ENCODE measurements around the gene ROBO4.

ROBO4 gene

DNA sequence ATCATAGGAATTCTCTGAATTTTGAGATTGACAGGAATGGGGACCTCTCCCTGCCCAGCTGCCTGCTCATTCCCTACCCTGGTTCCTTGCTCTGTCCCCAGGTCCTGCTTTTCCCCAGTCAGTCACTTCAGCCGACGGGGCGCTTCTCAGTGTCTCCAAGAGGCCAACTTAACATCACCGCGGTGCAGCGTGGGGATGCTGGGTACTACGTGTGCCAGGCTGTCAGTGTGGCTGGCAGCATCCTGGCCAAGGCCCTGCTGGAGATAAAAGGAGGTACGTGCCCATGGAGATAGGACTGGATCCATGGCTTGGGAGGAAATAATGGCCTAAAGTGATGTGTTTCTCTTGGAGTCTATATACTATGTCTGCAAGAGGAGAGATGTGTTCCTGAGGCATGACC lies 25.4 kb downstream of the ROBO4 start:
- ATAC-seq = no peak

DNA sequence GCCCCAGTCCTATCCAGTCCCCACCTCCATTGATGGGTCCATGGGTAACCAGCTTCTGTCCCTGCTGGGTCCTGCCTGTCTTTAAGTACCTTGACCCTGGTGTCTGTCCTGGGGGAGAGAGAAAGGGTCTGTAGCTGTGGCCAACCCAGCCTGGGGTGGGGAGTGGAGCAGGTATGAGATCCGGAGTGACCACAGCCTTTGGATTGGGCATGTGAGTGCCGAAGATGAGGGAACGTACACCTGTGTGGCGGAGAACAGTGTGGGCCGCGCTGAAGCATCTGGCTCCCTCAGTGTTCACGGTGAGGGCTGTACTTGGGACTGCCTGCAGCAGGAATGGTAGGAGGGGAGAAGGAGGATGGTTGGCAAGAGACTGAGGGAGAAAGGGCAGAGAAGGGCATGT lies 27.2 kb downstream of the ROBO4 start:
- ATAC-seq = no peak

DNA sequence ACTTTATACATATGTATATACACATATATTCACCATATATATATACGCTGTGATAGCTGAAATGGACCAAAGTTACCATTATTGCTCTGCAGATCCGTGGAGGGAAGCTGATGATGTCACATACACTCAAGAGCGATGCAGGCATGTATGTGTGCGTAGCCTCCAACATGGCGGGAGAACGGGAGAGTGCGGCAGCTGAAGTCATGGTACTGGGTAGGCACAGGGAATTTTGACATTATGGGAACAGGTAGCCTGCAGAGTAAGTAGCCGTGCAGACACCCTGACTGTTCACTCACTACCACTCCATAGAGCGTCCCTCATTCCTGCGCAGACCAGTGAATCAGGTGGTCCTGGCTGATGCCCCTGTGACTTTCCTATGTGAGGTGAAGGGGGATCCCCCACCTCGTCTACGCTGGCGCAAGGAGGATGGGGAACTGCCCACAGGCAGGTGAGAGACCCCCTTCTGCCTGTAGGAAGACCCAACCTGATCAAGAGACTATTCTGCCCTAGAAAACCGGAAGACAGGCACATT lies 27.7 kb downstream of the ROBO4 start:
- ATAC-seq = no peak

DNA sequence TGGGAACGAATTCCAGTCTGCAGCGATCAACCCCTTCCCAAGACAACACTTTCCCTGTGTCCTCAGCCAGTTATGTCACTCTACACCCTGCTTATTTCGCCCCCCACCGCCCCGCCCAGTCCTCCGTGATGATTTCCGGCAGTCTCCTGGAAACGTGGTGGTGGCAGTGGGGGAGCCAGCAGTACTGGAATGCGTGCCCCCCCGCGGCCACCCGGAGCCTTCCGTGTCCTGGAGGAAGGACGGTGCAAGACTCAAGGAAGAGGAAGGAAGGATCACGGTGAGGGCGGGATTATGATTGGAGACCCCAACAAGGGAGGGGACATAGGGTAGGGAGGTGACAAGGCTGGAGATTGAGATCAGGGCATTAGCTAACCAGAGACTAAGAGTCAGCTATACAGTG lies 28.3 kb downstream of the ROBO4 start:
- ATAC-seq = no peak

DNA sequence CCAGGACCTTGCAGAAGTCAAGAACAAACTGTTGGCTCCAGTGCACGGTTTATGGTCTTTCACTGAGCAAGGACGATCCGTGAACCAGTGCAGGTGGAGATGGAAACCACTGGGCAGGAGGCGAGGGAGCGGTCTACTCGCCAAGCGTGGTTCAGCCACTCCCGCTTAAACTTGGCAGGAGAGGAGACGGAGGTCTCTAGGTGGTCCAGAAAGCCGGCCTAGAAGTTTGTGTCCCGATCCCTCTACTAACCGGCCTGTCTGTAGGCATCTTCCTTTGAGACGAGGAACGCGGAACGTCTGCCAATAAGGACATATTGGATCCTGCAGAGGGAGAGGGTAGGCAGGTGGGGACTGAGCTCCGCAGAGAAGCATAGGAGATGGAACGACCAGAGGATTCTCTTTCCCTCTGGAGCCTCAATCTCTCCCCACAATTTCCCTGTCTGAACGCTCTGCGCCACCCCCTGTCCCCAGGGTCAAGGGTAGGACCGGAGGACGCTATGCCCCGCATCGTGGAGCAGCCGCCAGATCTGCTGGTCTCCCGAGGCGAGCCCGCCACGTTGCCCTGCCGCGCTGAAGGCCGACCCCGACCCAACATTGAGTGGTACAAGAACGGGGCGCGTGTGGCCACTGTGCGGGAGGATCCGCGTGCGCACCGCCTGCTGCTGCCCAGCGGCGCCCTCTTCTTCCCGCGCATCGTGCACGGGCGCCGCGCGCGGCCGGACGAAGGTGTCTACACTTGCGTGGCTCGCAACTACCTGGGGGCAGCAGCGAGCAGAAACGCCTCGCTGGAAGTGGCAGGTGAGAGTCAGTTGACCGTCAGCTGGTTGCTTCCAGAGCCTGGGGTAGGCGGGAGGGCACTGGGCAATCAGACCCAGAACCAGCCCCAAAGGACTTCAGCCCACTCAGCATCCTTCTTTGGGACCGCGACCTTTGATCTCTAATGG lies 29.1 kb downstream of the ROBO4 start:
- ATAC-seq = no peak

DNA sequence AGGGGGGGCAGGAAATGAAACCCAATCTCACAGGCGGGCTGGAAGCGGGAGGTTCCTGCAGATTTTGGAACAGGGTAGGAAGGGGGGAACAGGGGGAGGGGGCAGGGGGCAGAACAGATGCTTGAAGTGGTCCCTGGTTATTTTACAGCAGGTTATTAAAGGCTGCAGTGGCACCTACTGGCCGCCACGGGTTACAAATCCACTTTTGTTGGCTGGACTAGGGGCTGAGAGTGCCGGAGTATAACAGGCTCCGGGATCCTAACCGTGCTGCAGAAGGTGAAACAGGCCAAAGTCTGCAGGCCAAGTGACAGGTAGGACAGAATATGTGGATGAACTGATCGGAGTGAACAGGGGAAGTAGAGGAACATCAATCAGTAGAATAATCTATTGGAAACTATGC lies 30.0 kb downstream of the ROBO4 start:
- ATAC-seq = no peak

DNA sequence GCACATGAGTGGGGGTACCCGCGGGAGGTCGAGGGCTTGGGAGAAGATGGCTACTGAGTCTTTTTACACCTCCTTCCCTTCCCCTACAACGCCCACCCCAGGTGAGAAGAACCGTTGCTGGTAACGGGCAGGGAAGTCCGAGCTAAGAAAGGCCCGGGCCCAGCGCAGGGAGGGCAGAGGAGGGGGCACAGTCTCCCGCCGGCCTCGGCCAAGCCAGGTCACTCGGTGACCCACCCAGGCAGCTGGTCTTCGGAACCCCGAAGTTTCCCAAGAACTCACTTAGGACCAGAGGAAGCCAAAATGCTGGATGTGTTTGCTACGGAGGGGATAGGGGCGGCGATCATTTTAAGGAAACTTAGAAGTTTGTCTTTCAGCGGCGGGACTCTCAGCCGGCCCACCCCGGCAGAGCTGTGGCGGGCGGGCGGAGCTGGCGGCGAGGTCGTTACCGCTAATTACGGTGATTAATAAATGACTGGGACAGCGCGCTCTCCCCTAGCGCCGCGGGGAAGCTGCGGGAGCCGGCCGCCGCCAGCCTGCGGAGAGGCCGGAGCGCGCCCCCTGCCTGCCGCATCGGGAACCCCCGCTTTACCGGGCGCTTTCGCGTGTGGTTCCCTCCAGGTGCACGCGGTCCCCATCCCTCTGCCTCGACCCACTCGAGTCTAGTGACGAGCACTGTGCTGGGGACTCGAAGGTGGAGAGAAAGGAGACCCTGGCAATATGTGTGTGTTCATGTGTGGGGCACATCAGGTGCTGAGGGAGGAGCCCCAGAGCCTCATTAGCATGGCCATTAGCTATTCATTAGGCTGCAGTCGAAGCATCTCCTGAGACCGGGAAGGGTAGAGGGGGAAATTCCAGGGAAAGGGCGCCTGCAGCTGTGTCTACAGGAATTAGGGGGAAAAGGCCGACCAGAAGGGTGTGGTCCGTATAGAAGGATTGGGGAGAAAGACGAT lies 31.5 kb downstream of the ROBO4 start:
- peak; percentile 28 to 64 for ATAC-seq

DNA sequence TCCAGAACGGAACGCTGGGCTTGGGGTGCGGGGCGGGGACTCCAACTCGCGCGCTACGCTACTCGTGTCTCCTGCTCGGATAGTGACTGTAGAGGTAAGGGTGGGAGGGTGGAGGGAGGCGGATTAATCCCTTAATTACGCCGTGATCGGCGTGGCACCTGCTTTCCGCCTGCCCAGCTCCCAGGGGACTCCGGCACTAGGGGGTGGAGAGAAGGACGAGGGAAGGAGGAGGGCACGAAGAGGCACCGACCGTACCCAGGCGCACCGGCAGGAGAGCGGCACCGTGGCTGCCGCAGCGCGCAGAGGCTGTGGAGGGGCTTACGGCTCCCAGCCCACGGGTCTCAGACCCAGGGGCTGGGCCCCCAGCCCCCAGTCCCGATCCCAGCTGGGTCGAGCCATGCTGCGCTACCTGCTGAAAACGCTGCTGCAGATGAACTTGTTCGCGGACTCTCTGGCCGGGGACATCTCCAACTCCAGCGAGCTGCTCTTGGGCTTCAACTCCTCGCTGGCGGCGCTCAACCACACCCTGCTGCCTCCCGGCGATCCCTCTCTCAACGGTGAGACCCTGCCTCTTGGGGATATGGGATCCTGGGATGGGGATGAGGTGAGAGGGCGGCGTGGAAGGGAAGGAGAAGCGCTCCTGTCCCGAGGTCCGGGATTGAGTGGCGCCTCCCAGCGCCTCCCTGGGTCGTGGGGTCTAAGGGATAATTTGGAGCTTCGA lies 32.3 kb downstream of the ROBO4 start, which contains the start of gene ROBO3:
Gene ROBO3 (plus strand): TSS at position 252 of the 721 bp plus-strand sequence. CDS start 146 bp downstream, at position 398.
- ATAC-seq = no peak

DNA sequence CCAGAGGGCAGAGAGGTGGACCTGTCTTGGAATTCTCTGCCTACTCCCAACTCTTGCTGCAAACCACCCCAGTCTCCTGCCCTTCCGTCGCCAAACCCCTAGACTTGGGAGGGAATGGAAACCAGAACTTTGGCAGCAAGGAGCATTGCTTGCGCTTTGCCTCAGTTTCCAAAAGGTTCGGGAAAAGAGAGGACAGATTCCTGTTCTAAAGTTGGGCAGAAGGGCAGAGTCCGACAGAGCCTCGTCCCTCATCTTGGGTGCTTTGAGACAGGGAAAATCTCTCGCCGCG lies 32.8 kb downstream of the ROBO4 start:
- no peak for ATAC-seq

DNA sequence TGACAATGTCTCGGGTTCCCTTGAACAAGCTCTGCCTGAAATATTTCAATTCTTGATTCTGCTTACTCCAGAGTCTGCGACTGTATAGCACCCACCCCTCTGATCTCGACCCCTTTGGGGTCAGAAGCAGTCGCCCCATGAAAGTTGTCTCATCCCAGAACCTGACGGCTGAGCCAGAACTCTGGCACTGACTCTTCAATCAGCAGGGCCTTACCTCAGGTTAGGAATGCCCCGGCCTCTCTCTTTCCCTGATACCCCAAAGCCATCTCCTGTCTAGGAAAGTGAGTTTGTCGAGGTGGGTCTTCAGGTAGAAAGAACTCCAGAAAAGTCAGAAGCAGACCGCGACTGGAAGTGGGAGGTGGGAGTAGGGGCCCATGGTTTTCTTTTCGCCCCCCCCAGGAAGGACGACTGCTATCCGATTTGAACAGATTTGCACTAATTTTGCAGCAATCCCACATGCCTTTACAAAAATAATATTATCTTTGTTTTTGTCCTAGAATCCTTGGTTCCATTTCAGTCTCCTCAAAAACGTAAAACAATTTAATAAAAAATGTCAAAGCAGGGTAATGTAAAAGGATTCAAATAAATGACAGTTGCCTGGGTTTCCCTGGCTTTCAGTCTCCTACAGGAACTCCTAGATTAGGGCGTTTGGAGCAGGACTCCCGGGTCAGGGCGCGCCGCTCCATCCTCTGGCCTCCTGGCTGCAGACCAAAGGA lies 33.3 kb downstream of the ROBO4 start:
- no peak for ATAC-seq

DNA sequence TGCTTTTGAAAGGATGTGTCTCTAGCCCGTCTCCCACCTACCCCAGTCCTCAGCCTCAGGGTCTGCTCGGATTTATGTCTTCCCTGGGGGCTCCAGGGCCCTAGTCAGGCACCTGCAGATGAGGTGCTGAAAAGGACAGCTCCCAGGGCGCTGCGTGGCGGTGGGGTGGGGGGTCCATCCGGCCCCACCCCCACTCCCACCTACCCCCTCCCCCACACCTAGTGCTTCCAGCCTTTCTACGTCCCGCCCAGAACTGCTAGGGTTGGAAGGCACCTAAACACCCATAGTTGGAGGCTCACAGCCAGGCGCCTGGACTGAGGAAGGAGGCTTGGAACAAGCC lies 33.9 kb downstream of the ROBO4 start:
- ATAC-seq = no peak

DNA sequence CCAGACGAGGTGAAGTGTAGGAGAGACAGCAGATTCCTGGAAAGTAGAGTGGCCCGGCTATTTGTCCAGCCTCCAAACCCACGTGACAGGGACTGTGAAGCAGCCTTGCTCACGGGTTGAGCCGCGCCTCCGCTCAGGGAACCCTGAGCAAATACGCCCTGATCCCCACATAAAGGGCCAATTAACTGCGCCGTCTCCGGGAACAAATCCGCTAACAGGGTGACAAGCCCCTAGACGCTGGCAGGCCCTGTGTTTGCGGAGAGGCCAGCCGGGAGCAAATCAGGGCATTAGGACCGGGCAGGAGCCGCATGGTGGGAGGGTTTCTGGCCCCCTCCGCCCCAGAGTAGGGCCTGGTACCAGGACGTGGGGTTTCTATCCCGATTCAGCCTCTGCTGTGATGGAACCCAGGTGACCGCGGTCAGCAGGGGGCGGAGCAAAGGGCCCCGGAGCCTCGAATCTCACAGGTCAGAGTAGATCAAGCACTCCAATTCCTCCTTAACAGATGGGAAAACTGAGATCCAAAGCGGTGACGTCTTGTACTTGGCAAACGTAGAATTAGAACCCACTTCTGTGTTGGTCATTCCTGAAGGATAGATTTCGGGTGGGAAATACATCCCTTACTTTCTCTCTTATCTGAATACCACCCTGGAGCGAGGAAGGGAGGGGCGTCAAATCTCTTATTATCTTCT lies 34.4 kb downstream of the ROBO4 start:
- ATAC-seq = no peak

DNA sequence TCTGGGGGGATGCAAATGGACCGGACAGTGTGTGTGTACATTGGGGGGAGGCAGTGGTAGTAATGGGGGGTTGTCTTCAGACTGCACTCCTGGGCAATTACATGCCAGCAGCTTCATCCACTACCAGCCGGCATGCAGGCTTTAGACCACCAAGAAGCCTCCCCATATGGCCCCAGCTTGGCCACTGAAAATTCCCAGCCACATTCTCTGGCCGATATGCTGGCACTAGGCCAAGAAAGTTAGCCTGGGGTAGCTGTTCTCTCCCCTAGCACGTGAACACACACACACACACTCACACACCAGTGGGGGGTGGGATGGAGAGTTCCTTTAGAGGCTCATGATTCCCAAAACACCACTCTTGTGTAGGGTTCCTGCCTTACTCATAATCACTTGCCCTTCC lies 36.0 kb downstream of the ROBO4 start:
- ATAC-seq = no peak

DNA sequence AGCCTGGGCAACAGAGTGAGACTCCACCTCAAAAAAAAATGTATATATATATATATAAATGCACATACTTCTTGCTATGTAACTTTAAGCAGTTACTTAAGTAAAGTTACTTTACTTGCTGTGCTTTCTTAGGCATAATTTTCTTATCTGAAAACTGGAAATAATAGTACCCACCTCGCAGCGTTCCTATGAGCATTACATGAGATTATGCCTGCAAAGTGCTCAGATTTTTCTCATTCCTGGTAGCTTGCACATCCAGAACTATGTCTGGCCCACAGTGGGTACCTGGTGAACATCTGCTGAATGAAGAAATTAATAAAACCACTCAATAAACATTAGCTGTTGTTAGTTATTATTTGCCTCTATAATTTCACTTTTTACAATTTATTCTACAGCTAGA lies 38.5 kb downstream of the ROBO4 start:
- ATAC-seq = no peak

DNA sequence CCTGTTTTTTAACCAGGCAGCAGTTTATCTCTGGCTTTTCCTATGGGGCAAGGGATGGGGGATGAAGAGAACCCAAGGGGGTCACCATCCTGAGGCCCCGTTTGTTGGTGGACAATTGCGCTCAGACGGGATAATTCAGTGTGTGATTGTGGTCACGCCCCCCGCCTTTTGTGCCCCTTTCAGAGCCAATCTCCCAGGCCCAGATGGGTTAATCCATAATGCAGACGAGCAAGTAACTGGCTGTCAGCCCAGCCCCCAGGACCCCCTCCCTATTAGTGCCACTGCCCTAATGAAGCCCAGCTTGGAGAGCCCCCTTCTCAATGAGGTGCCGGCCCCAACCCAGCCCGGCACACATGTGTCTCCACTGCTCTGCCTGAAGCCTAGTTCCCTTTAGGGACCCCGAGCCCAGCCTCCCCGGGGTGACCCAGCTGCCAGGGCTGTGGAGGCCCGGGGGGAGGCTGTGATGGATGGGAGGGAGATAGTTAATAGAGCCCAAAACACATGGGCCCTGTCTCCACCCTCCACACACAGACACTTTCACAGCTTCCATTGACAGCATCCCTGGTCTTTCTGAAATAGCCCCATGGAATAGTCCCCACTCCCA lies 51.5 kb downstream of the ROBO4 start:
- ATAC-seq = no peak

DNA sequence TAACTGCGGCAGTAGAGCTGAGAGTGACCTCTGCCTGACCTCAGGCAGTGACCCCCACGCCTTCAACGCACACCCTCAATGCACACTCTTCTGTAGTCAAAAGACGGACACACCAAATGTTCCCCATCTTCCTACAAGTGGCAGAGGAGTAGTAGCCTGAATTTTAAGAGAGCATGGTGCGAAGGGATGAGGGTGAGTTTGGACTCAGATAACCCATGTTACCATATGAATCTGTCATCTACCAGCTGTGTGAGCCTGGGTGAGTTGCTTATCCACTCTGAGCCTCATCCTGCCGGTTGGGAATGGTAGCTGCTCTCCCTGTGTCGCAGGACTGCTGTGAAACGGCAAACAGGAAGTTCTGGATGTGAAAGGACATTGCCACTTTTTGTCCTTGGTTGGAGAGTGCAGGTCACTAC lies 53.0 kb downstream of the ROBO4 start:
- ATAC-seq = no peak

DNA sequence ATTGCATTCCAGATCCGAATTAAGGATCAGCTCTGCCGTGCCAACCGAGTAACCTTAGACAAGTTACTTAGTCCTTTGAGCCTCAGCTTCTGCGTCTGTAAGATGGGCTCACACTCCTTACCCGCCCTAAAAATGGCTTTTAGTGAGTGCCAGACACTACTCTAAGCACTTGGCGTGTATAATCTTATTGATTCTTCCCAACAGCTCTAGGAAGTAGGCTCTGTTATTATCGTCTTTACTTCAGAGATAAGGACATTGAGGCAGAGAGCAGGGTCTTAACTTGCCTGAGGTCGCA lies 54.1 kb downstream of the ROBO4 start:
- ATAC-seq = no peak

DNA sequence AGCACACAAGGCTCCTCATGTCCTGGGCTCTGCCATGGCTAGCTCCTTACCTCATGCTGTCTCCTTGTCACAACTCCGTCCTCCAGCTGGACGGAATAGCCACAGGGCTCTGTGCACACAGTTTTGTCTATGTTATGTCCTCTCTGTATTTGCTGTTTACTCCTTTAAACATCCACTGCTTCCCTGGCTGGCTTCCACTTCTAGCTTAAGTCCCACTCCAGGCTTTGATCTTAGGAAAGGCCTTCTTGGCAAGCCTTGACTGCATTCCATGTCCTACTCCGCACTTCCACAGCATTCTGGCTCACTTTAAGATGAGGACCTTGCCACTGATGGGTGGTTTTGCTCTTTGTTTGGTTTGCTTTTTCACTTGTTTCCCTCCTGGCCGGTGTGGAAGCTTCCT lies 55.4 kb downstream of the ROBO4 start:
- ATAC-seq = no peak

DNA sequence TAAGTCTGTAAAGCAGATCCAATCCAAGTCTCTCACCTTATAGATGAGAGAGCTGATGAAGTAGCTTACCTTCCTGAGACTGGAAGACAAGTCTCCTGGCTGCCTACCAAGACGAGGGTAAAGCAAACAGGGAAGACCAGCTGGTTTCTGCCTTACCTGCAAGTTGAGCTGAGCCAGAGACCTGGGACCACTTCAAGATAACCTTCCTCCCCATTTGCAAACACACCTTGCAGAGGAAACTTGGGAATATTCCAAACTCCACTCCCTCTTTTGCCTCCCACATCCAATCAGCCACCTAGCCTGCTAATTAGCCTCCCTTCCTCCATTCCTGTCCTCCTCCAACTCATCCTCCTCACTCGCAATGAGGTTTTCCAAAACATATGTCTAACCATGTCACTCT lies 55.8 kb downstream of the ROBO4 start:
- no peak for ATAC-seq

DNA sequence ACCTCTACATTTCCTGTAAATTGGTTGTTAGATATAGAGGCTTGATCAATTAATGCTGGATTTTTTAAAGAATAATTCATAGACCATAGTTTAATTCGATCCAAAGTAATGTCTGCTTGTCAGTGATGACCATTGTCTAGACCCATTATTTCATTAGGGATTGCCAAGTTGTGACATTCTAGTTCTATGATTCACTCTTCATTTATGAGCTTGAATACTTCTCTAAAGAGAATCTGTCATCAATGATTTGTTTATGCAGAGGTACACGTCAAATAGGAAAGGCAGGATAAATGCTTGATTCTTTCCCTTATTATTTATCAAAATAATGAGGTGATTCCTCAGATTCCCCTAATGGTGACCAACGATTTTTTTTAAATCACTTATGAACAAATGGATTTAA lies 56.5 kb downstream of the ROBO4 start:
- ATAC-seq = no peak

DNA sequence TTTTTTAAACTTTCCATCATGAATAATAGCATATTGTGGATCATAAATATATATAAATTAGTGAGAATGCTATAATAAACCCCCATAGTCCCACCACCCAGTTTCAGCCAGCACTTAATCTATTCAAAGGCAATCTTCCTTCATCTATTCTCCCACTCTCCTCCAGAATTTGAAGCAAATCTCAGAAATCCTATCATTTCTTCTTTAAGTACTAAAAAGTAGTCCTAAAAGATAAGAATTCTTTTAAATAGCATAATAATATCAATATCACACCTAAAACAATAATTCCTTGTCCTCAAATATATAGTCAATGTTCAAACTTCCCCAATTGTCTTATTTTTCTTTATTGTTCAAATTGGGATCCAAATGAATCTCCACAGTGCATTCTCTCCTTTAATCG lies 57.0 kb downstream of the ROBO4 start:
- no peak for ATAC-seq

Measured in activated CD4-positive, CD25-positive, alpha-beta regulatory T cell treated with anti-CD3 and anti-CD28 coated beads, Interleukin-2, amount 50 U/mL, for 24 hours (primary cell).